ENCODE measurements around the gene PRDM11.

Gene PRDM11

DNA sequence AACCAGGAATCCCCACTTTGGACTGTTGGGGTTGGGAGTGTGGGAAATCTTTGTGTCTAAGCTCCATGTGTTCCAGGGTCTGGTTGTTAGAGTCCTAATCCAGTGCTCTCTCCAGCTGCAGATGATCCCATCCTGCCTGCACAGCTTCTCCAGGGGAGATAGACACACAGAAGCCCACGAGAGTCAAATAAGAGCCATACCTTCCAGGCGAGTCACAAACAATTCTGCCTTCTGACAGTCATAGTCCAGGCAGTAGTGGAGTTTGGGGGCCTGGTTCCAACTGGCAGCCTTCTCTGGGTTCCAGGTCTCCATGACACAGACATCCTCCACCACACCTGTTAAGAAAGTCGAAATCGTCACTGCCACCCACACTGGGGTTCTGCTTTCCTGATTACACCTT lies 107.6 kb downstream of the PRDM11 start:
- H3K4me3 ChIP-seq (ENCODE audit: control insufficient read depth, low read depth, low read length): no peak overlapping the region
- DNase-seq (ENCODE audit: low read depth): no peak
- TF ChIP-seq, protein P1, sequence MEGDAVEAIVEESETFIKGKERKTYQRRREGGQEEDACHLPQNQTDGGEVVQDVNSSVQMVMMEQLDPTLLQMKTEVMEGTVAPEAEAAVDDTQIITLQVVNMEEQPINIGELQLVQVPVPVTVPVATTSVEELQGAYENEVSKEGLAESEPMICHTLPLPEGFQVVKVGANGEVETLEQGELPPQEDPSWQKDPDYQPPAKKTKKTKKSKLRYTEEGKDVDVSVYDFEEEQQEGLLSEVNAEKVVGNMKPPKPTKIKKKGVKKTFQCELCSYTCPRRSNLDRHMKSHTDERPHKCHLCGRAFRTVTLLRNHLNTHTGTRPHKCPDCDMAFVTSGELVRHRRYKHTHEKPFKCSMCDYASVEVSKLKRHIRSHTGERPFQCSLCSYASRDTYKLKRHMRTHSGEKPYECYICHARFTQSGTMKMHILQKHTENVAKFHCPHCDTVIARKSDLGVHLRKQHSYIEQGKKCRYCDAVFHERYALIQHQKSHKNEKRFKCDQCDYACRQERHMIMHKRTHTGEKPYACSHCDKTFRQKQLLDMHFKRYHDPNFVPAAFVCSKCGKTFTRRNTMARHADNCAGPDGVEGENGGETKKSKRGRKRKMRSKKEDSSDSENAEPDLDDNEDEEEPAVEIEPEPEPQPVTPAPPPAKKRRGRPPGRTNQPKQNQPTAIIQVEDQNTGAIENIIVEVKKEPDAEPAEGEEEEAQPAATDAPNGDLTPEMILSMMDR (IDR thresholded peaks at IDR 0.05; ENCODE audit: control insufficient read depth, insufficient read depth, low read depth, low read length, missing control alignments): no peak

DNA sequence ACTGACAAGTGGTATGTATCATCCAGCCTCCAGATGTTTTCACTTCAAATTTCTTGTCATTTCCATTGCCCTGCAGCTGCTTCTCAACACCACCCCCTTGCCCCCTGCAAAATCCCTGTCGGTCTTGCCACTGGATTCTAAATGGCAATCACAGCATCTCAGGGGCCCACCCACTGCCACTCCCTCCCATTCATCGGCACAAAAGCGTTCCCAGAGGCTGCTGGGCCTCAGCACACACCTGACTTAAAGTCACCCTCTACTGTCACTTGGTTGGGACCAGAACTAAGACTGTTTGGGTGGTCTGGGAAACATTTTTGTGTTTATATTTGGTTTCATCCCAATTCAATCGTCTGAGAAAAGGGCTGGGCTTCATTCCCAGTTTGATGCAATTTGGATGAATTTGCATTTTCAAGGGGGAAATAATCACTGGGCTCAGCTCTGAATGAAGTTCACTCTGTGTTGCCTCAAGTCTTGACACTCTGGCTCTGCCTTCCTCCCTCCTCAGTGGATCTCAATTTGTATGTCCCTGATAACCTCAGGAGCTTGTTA lies 112.6 kb downstream of the PRDM11 start:
- no peak overlapping the region for H3K4me3 ChIP-seq (ENCODE audit: control insufficient read depth, low read depth, low read length)
- TF ChIP-seq, protein P1 (IDR thresholded peaks at IDR 0.05; ENCODE audit: control insufficient read depth, insufficient read depth, low read depth, low read length, missing control alignments): no peak
- DNase-seq (ENCODE audit: low read depth): no peak

DNA sequence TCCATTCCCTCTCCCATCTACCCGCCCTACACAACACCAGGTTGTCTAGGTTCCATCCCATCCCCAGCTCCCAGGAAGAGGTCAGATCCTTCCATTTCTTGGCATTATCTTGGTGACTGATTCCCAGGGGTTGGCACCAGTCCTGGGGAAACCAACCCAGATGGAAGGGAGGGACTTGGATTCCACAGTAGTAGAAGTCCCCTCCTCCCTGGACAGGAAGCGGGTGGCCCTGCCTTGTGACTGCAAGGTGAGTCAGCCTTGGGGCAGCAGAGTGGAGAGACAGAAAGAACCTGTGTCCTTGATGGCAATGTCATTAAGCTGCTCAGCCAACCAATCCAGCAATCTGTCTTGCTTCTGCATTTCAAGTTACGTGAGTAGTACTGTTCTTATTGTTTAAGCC lies 113.2 kb downstream of the PRDM11 start:
- TF ChIP-seq, protein P1 (IDR thresholded peaks at IDR 0.05; ENCODE audit: control insufficient read depth, insufficient read depth, low read depth, low read length, missing control alignments): no peak
- no peak for DNase-seq (ENCODE audit: low read depth)
- no peak overlapping the region for H3K4me3 ChIP-seq (ENCODE audit: control insufficient read depth, low read depth, low read length)

DNA sequence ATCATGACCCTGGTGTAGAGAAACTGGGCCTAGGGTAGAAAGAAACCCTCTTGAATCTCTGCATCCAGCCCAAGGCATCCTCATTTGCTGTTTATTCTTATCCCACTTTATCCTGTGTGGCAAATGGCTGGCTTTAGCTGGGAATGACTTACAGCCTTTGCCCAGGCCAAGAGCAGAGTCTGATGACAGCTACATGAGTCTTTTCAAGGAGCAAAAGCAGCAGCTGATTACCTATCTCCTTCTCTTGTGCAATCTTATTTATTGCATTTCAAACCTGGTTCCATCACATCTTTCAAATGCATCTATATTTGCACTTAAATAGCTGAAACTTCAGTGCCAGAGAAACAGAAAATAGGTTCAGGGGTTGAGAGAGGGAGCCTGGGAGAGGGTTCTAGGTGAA lies 113.6 kb downstream of the PRDM11 start:
- TF ChIP-seq, protein P1 (IDR thresholded peaks at IDR 0.05; ENCODE audit: control insufficient read depth, insufficient read depth, low read depth, low read length, missing control alignments): no peak
- no peak overlapping the region for H3K4me3 ChIP-seq (ENCODE audit: control insufficient read depth, low read depth, low read length)
- no peak for DNase-seq (ENCODE audit: low read depth)

DNA sequence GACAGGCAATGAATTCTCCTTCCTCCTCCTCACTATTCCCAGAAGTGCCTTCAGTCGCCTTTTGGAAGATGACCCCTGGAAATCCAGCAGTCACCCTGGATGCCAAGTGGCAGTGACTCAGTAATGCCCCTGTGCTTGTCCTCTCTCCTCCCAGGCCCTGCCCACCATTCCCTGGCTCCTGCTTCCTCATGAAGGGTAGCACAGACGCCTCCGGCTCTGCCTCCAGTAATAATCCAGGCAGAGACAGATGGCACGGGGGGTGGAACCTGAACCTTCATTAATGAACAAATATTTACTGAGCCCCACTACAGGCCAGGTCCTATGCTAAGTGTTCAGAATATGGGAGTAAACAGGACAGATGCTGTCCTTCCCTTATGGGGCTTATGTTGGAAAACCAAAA lies 116.5 kb downstream of the PRDM11 start:
- no peak for DNase-seq (ENCODE audit: low read depth)
- no peak overlapping the region for H3K4me3 ChIP-seq (ENCODE audit: control insufficient read depth, low read depth, low read length)
- TF ChIP-seq, protein P1 (IDR thresholded peaks at IDR 0.05; ENCODE audit: control insufficient read depth, insufficient read depth, low read depth, low read length, missing control alignments): no peak

DNA sequence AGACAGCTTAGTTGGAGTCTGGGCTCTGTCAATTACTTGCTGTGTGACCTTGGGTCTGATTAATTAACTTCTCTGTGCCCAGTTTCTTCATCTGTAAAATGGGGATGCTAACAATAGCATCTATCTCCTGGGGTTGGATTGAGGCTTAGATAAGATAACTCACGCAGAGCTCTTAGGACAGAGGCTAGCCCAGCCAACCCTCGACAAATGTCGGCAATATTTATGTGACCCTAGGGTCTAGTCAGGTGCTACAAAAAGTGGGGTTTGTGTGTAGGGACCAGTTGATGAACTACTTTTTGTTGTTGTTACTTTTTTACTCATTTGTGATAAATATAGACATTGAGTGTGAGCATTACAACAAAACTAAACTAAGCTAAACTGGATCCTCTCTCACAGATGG lies 117.3 kb downstream of the PRDM11 start:
- no peak for DNase-seq (ENCODE audit: low read depth)
- TF ChIP-seq, protein P1 (IDR thresholded peaks at IDR 0.05; ENCODE audit: control insufficient read depth, insufficient read depth, low read depth, low read length, missing control alignments): no peak
- no peak overlapping the region for H3K4me3 ChIP-seq (ENCODE audit: control insufficient read depth, low read depth, low read length)
